Thyroid gland (tissue), 4 donors: ENCODE measurements around the gene ACTL6B.
A peak's percentile ranks its signal among the peaks of the same experiment; 100 is the strongest.

Experiments
- POLR2A ChIP-seq, 2 donors: fragments of 450-650 bp; IDR thresholded peaks; one replicate each; pipeline ENCODE4 v1.6.1; 2017; ENCODE audit warnings: antibody characterized with exemption in 2 of 2, mild to moderate bottlenecking in 2 of 2, moderate library complexity in 1 of 2
- TF ChIP-seq, protein P1 (sequence below), 6 experiments: fragments of 200-600 bp in 3 of 6; fragments of 450-650 bp in 3 of 6; sonication (generic) in 3 of 6; IDR thresholded peaks; one replicate each; pipeline ENCODE4 v1.5.1; 2016 to 2019; ENCODE audit warnings: antibody characterized with exemption in 6 of 6, mild to moderate bottlenecking in 2 of 6, inconsistent platforms in 1 of 6, moderate library complexity in 1 of 6

- TF ChIP-seq, protein P1, sequence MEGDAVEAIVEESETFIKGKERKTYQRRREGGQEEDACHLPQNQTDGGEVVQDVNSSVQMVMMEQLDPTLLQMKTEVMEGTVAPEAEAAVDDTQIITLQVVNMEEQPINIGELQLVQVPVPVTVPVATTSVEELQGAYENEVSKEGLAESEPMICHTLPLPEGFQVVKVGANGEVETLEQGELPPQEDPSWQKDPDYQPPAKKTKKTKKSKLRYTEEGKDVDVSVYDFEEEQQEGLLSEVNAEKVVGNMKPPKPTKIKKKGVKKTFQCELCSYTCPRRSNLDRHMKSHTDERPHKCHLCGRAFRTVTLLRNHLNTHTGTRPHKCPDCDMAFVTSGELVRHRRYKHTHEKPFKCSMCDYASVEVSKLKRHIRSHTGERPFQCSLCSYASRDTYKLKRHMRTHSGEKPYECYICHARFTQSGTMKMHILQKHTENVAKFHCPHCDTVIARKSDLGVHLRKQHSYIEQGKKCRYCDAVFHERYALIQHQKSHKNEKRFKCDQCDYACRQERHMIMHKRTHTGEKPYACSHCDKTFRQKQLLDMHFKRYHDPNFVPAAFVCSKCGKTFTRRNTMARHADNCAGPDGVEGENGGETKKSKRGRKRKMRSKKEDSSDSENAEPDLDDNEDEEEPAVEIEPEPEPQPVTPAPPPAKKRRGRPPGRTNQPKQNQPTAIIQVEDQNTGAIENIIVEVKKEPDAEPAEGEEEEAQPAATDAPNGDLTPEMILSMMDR (IDR thresholded peaks at IDR 0.05): no peak
- peak in 1 of 2 donors; percentile 21 for TF ChIP-seq POLR2A (IDR thresholded peaks at IDR 0.05)
Observed at GRCh38 chr7:100675581-100676350, 19.5 kb upstream of the ACTL6B start.
